Aorta (tissue), 5 donors: ENCODE results near the gene C1orf167. TPM values are rescaled to one million over a fixed set of nuclear protein-coding genes. Genes with fewer than 3 reads are reported as not detected.

Experiments used
- ATAC-seq: fragments of 200-7000 bp; cut with Tn5 transposase; one replicate; pipeline ENCODE4 v1.9.1; 2022; ENCODE audit warnings: moderate library complexity; ENCODE audit not compliant: low FRiP score
- DNase-seq, 2 donors: peaks; one replicate each; pipeline ENCODE4 v3.0.0-alpha.2; 2020
- H3K27ac ChIP-seq, 2 donors: one replicate each; pipeline ENCODE4 v1.5.1; 2013; ENCODE audit warnings: low read length in 2 of 2, mild to moderate bottlenecking in 2 of 2, moderate library complexity in 2 of 2, control low read depth in 1 of 2, inconsistent platforms in 1 of 2, low read depth in 1 of 2
- H3K27me3 ChIP-seq, 2 donors: one replicate each; pipeline ENCODE4 v1.6.1; 2013; ENCODE audit warnings: control low read depth in 1 of 2, low read length in 1 of 2, mild to moderate bottlenecking in 1 of 2, moderate library complexity in 1 of 2; ENCODE audit not compliant: insufficient read depth in 2 of 2, control insufficient read depth in 1 of 2
- H3K36me3 ChIP-seq, 2 donors: one replicate each; pipeline ENCODE4 v1.6.1; 2013; ENCODE audit warnings: control low read depth in 1 of 2, low read length in 1 of 2, mild to moderate bottlenecking in 1 of 2; ENCODE audit not compliant: insufficient read depth in 2 of 2, control insufficient read depth in 1 of 2
- H3K4me1 ChIP-seq, 2 donors: one replicate each; pipeline ENCODE4 v1.6.1; 2013; ENCODE audit warnings: low read length in 2 of 2, control low read depth in 1 of 2, mild to moderate bottlenecking in 1 of 2, moderate library complexity in 1 of 2; ENCODE audit not compliant: insufficient read depth in 2 of 2, control insufficient read depth in 1 of 2
- H3K4me3 ChIP-seq, 2 donors: one replicate each; pipeline ENCODE4 v1.5.1; 2013; ENCODE audit warnings: low read length in 2 of 2, control low read depth in 1 of 2, mild to moderate bottlenecking in 1 of 2
- H3K9me3 ChIP-seq: one replicate; pipeline ENCODE4 v1.6.1; 2013; ENCODE audit warnings: mild to moderate bottlenecking, low read length; ENCODE audit not compliant: control insufficient read depth
- WGBS, 2 donors: extraction: QIAGEN DNeasy Blood & Tissue Kit; methylation state at CpG; one replicate each; pipeline ENCODE4 v1.1.7; 2013; 5-methylcytosine and 5-hydroxymethylcytosine counted together
- intact Hi-C, 2 donors: fragments of 100-400 bp; cut with DNase I; formaldehyde crosslinking; loops; one replicate each; pipeline versions ENCODE4 v1.14.2 to v1.15.0; 2022
- long read RNA-seq, 2 donors: library from polyadenylated mRNA; unstranded; transcript quantifications; one replicate each; pipeline ENCODE4 v2.0.0, GENCODE V29; 2020 to 2021
- polyA plus RNA-seq, 2 donors: library from polyadenylated mRNA; stranded (reverse); fragments of 200-250 nt; gene quantifications; one replicate each; pipeline ENCODE4 v1.2.3, GENCODE V29; 2013
- total RNA-seq, 2 donors: library from RNA; stranded (reverse); fragmentation: NEBNext Ultra II Directional; extraction: Animal tissue kit (Norgen Biotek cat#: 25700); gene quantifications; one replicate each; pipeline ENCODE4 v1.2.1, GENCODE V29; 2021
- donor health status: healthy with polysubstance abuse.
- donor health status: Bipolar disorder and iron deficiency.
- donor health status: DM: no; HTN: no; CAD: no.
- donor health status: DM: no; HTN: no; CAD: no.
- donor health status: DM: yes; HTN: yes; CAD: no.

C1orf167 gene, protein sequence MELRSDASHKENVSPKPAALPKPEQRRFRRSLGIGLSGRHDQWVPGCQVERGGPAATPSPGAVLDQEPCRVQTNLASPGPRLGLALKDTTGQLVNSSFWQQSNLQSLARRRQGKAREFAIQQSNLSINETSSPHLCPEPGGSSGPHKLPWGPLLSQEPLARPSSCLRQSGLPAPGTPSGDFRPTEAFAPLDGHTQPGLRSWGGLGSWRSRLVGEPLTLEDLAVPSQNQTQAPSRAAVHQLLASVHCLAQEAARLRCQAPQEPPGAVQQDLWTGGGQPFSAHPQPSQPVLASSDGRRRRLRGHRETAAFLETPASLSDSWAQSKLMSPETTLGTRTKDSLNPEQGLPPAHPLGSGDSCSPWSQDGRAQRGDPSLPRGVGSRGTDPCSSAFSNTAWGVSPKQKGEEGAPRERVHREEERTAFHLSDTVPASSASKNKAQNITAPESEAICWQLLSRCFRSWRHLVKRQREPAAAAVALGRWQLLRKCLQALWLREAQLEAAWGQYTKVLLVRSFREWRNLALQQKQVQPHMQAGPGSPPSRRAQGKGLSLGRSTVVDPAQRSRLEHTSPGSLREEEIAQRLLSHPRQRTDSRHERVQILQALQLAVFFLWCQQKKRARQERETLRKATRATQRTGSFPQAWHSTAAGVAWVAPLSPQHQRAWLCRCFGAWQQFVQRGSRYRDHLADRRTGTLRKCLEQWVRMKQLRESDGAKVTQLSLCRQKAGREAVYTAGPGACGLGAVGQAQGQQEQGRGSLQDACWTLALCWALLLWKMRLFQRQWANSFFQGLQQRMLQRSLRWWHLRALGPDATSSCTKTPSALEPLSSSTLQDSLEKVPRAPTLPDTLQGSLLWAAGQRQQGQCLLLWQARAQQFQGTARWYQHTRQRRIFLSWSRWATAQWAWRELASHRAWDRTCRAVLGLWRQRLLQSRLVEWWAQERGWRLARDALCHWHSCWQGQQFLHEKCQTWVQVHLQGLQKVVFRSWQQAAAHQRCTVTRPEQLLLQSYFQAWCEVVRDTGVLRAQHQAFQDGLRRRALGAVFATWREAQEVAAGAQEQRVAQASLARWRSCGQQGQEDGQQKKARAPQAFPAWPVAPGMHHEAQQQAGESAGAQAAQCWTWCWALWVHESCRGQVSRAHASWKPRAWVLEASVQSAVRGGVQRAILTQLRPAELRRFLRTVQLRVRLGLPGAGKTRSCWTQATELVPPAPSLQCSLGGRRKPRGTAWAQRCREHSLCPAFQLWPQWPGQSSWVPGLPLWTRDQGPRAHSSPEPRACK (N-terminal part only)
- total RNA-seq (1 to 10 TPM; 1.3 to 3.6 TPM), polyA plus RNA-seq (1 to 10 TPM in 1 of 2 donors, under 1 TPM in 1; 0.75 to 2.3 TPM)
- long read RNA-seq, donor 1, partial matches to known transcripts, result 1 of 1 reads
- long read RNA-seq, donor 1, other reads (novel, unspliced or antisense), result 0 of 1 reads
- long read RNA-seq, donor 2, partial matches to known transcripts, result 1 of 3 reads
- long read RNA-seq, donor 2, other reads (novel, unspliced or antisense), result 2 of 3 reads

- H3K36me3 ChIP-seq, result no peaks in the 10 kb centered on the region
- no peaks in the 10 kb centered on the region for H3K4me1 ChIP-seq
- no peak for DNase-seq
- H3K4me3 ChIP-seq, result no peak within 1 kb of the TSS
- intact Hi-C loops, result no loop called here
- 5 to 6% methylated on average over 29 of the region's 29 CpGs for WGBS, 2 donors
- H3K27ac ChIP-seq, result no peak within 1 kb of the TSS
- ATAC-seq, result no peak
- no peaks in the 10 kb centered on the region for H3K27me3 ChIP-seq
- H3K9me3 ChIP-seq, result no peaks in the 10 kb centered on the region
Observed at GRCh38 chr1:11761988-11762406, at the start of gene C1orf167. TSS of gene C1orf167 (plus strand) at chr1:11762193. CDS start at chr1:11764401, 2,208 bp downstream.

GRCh38 chr1:11712285-11712684, 49.7 kb upstream of the C1orf167 start:
- Histone ChIP-seq H3K4me1 (no peaks in the 10 kb centered on the region), H3K36me3 (no peaks in the 10 kb centered on the region), H3K4me3 (no peak overlapping the region), H3K27ac (no peak overlapping the region), H3K9me3 (no peaks in the 10 kb centered on the region), H3K27me3 (no peaks in the 10 kb centered on the region)
- no peak for ATAC-seq
- no peak for DNase-seq
- 93 to 95% methylated on average over 8 of the region's 8 CpGs for WGBS, 2 donors
- intact Hi-C loops, result no loop called here

GRCh38 chr1:11713095-11713494, 48.9 kb upstream of the C1orf167 start:
- Histone ChIP-seq H3K36me3 (no peaks in the 10 kb centered on the region), H3K9me3 (no peaks in the 10 kb centered on the region), H3K27ac (no peak overlapping the region), H3K27me3 (no peaks in the 10 kb centered on the region), H3K4me3 (no peak overlapping the region), H3K4me1 (no peaks in the 10 kb centered on the region)
- intact Hi-C loops, result no loop called here
- ATAC-seq (no peak), DNase-seq (no peak)
- 86 to 88% methylated on average over 11 of the region's 11 CpGs for WGBS, 2 donors

GRCh38 chr1:11714831-11715575, 47.0 kb upstream of the C1orf167 start:
- H3K4me3 ChIP-seq, result no peak overlapping the region
- no peak for DNase-seq
- WGBS, 2 donors, result 76 to 82% methylated on average over 24 of the region's 24 CpGs
- no peak for ATAC-seq
- H3K27me3 ChIP-seq, result no peaks in the 10 kb centered on the region
- H3K4me1 ChIP-seq, result no peaks in the 10 kb centered on the region
- no peak overlapping the region for H3K27ac ChIP-seq
- no peaks in the 10 kb centered on the region for H3K36me3 ChIP-seq
- intact Hi-C loops, result no loop called here
- H3K9me3 ChIP-seq, result no peaks in the 10 kb centered on the region

- H3K27ac ChIP-seq, result no peak overlapping the region
- peak; percentile 92 for ATAC-seq
- no peaks in the 10 kb centered on the region for H3K9me3 ChIP-seq
- DNase-seq, result peak; percentile 91 to 95
- no peaks in the 10 kb centered on the region for H3K27me3 ChIP-seq
- intact Hi-C loops, result loop anchor here (1.0 to 5.0 kb wide), 3 partner anchors 67 to 477 kb away; partner anchors contain the start of genes FBXO2 (in 1 of the 2) and FBXO44 (in 1 of the 2)
- H3K4me1 ChIP-seq, result no peaks in the 10 kb centered on the region
- H3K36me3 ChIP-seq, result no peaks in the 10 kb centered on the region
- no peak overlapping the region for H3K4me3 ChIP-seq
- 6 to 7% methylated on average over 44 of the region's 44 CpGs for WGBS, 2 donors
Observed at GRCh38 chr1:11719313-11720032, 42.5 kb upstream of the C1orf167 start.

GRCh38 chr1:11720033-11720376, 42.0 kb upstream of the C1orf167 start:
- peak; percentile 27 for ATAC-seq
- intact Hi-C loops, result loop anchor here (5.0 kb wide), 2 partner anchors 68 to 478 kb away; partner anchors contain the start of genes FBXO2 (in 1 of the 2) and FBXO44 (in 1 of the 2)
- WGBS, 2 donors, result 69 to 70% methylated on average over 12 of the region's 12 CpGs

DNA sequence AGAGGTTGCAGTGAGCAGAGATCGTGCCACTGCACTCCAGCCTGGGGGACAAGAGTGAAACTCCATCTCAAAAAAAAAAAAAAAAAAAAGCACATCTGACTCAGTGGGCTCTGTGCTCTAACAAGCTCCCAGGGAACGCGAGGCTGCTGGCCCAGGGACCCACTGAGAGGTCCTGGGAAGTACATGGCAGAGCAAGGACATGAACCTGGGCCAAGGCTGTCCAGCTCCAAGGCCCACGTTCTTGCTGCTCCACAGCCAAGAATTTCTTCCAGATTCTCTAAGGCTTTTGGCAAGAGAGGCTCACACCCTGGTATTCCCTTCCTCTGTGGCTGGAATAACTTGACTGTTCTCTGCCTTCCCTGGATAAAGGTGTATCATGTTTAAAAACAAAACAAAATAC, 41.5 kb upstream of the C1orf167 start:
- intact Hi-C loops, result loop anchor here (5.0 kb wide), 2 partner anchors 68 to 478 kb away; partner anchors contain the start of genes FBXO2 (in 1 of the 2) and FBXO44 (in 1 of the 2)
- Histone ChIP-seq H3K27me3 (no peaks in the 10 kb centered on the region), H3K9me3 (no peaks in the 10 kb centered on the region), H3K4me1 (no peaks in the 10 kb centered on the region), H3K27ac (no peak overlapping the region), H3K4me3 (no peak overlapping the region), H3K36me3 (no peaks in the 10 kb centered on the region)
- 5 to 7% methylated on average over 4 of the region's 4 CpGs for WGBS, 2 donors
- ATAC-seq (no peak), DNase-seq (no peak)

More at GRCh38 chr1:11720033-11720376, 42.0 kb upstream of the C1orf167 start:
- no peaks in the 10 kb centered on the region for H3K36me3 ChIP-seq
- DNase-seq, result no peak
- no peaks in the 10 kb centered on the region for H3K4me1 ChIP-seq
- H3K4me3 ChIP-seq, result no peak overlapping the region
- H3K27ac ChIP-seq, result no peak overlapping the region
- H3K27me3 ChIP-seq, result no peaks in the 10 kb centered on the region
- H3K9me3 ChIP-seq, result no peaks in the 10 kb centered on the region
